Activated B cell treated with CpG ODN at 0.5 μM for 24 hours (primary cell): ENCODE measurements around the gene SPACA6. TPM values are rescaled to one million over a fixed set of nuclear protein-coding genes. Genes with fewer than 3 reads are reported as not detected.
A peak's percentile ranks its signal among the peaks of the same experiment; 100 is the strongest.

Experiments used
- ATAC-seq: fragments of 200-7000 bp; cut with Tn5 transposase; one replicate; pipeline ENCODE4 v1.10.0; 2021; ENCODE audit warnings: low read depth, mild to moderate bottlenecking, moderate library complexity
- CTCF ChIA-PET: fragments of 350-600 bp; sonication (Branson Sonifier 250); formaldehyde crosslinking; loops from one replicate; lab custom pipeline; 2021; ENCODE audit warnings: antibody characterized with exemption; lab: Charles Lee
- POLR2A ChIA-PET: fragments of 350-600 bp; sonication (Branson Sonifier 250); formaldehyde crosslinking; loops from one replicate; lab custom pipeline; 2021; ENCODE audit warnings: antibody characterized with exemption; lab: Charles Lee
- DNase-seq: peaks from one replicate; pipeline ENCODE4 v3.0.0; 2022
- H3K27ac Mint-ChIP-seq: one replicate; pipeline ENCODE4 v1.8.0; 2020; ENCODE audit warnings: mixed read lengths
- H3K27me3 Mint-ChIP-seq: one replicate; pipeline ENCODE4 v1.8.0; 2021; ENCODE audit warnings: mixed read lengths
- H3K36me3 Mint-ChIP-seq: one replicate; pipeline ENCODE4 v1.8.0; 2021; ENCODE audit warnings: low read depth, mixed read lengths
- H3K4me1 Mint-ChIP-seq: one replicate; pipeline ENCODE4 v1.8.0; 2021; ENCODE audit warnings: mixed read lengths
- H3K4me3 Mint-ChIP-seq: one replicate; pipeline ENCODE4 v1.8.0; 2020; ENCODE audit warnings: mild to moderate bottlenecking, mixed read lengths
- H3K9me3 Mint-ChIP-seq: one replicate; pipeline ENCODE4 v1.8.0; 2020; ENCODE audit warnings: mixed read lengths
- CTCF ChIP-seq: fragments of 200-600 bp; IDR thresholded peaks from one replicate; pipeline ENCODE4 v1.8.0; 2022; ENCODE audit warnings: antibody characterized with exemption, mild to moderate bottlenecking
- intact Hi-C: fragments of 100-400 bp; cut with micrococcal nuclease; formaldehyde crosslinking; loops from one replicate; pipeline ENCODE4 v1.15.1; 2024
- total RNA-seq: library from RNA; stranded (reverse); gene quantifications from 2 replicates; pipeline ENCODE4 v1.2.3, GENCODE V29; 2022

SPACA6 gene
- total RNA-seq, 1 donor from 2014 or later, result 3.2 TPM

- Mint-ChIP-seq H3K4me1 (peaks cover 19% of the 10 kb centered on the region), H3K36me3 (no peaks in the 10 kb centered on the region), H3K9me3 (peaks cover 3% of the 10 kb centered on the region), H3K4me3 (peak overlapping the region; percentile 51), H3K27ac (no peak overlapping the region), H3K27me3 (peaks cover 63% of the 10 kb centered on the region)
- TF ChIP-seq CTCF, result no peak
- intact Hi-C loops, result no loop called here
- ATAC-seq (no peak), DNase-seq (no peak)
- ChIA-PET CTCF (no interaction called here), POLR2A (no interaction called here)
These were observed 4.2 kb upstream of the SPACA6 start for GRCh38 chr19:51688671-51689571.

- no peak for ATAC-seq
- DNase-seq, result no peak
- Mint-ChIP-seq H3K4me3 (peak overlapping the region; percentile 32), H3K36me3 (no peaks in the 10 kb centered on the region), H3K9me3 (peaks cover under 1% of the 10 kb centered on the region), H3K4me1 (peaks cover 19% of the 10 kb centered on the region), H3K27ac (no peak overlapping the region), H3K27me3 (peaks cover 61% of the 10 kb centered on the region)
- ChIA-PET POLR2A (interaction anchor here (0.7 kb wide), 1 partner anchor 15 kb away, joined by 3 read pairs; no protein-coding TSS in a partner anchor), CTCF (no interaction called here)
- no peak for TF ChIP-seq CTCF
- intact Hi-C loops, result no loop called here
These were observed 3.2 kb upstream of the SPACA6 start for GRCh38 chr19:51689751-51690453.

GRCh38 chr19:51690454-51691073 is 2.6 kb upstream of the SPACA6 start:
- H3K4me1 Mint-ChIP-seq, result peaks cover 19% of the 10 kb centered on the region
- ATAC-seq (peak; percentile 54), DNase-seq (no peak)
- ChIA-PET CTCF (no interaction called here), POLR2A (interaction anchor here (0.6 to 0.7 kb wide), 2 partner anchors 13 to 14 kb away, joined by 3 read pairs; no protein-coding TSS in a partner anchor)
- peak overlapping the region; percentile 32 for H3K4me3 Mint-ChIP-seq
- intact Hi-C loops, result no loop called here
- no peak for TF ChIP-seq CTCF
- H3K27me3 Mint-ChIP-seq, result peaks cover 57% of the 10 kb centered on the region
- no peaks in the 10 kb centered on the region for H3K36me3 Mint-ChIP-seq
- H3K9me3 Mint-ChIP-seq, result no peaks in the 10 kb centered on the region
- H3K27ac Mint-ChIP-seq, result no peak overlapping the region

- ChIA-PET CTCF (no interaction called here), POLR2A (interaction anchor here (0.6 kb wide), 1 partner anchor 12 kb away, joined by 3 read pairs; no protein-coding TSS in a partner anchor)
- DNase-seq, result no peak
- Mint-ChIP-seq H3K4me1 (peaks cover 19% of the 10 kb centered on the region), H3K36me3 (no peaks in the 10 kb centered on the region), H3K27me3 (peaks cover 59% of the 10 kb centered on the region), H3K4me3 (peak overlapping the region; percentile 28), H3K27ac (no peak overlapping the region), H3K9me3 (no peaks in the 10 kb centered on the region)
- ATAC-seq, result no peak
- TF ChIP-seq CTCF, result no peak
- intact Hi-C loops, result no loop called here
These were observed 2.0 kb upstream of the SPACA6 start for GRCh38 chr19:51691074-51691583.
